Measurements from ENCODE around the gene FKBP1A. TPM values are rescaled to one million over a fixed set of nuclear protein-coding genes. Genes with fewer than 3 reads are reported as not detected.
"Not testable (repeated sequence)": the region's sequence is repeated elsewhere in the genome, so short reads cannot be mapped to it uniquely, and the experiment has no call there.

FKBP1A gene
- total RNA-seq, 1 donor from 2014 or later: 131 TPM

DNA sequence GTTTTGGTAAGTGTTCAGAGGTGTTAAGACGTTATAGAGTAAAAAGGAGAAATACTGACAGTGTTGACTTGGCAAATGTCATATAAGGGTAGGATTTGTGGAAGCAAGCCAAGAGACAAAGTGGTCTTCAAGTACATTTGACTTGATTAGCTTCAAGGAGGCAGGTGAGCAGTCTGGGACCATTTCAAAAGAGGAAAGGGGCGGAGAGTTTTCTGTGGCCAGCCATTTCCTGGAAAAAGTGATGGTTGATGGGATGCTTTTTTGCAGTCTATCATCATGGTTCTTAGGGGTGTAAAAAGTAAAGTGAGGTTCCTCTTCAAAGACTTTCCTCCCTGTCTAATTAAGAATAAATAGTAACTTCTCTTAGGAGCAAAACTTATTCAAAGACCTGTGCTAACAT, 28.7 kb downstream of the FKBP1A start:
- no peak for DNase-seq (ENCODE audit: low read depth)

DNA sequence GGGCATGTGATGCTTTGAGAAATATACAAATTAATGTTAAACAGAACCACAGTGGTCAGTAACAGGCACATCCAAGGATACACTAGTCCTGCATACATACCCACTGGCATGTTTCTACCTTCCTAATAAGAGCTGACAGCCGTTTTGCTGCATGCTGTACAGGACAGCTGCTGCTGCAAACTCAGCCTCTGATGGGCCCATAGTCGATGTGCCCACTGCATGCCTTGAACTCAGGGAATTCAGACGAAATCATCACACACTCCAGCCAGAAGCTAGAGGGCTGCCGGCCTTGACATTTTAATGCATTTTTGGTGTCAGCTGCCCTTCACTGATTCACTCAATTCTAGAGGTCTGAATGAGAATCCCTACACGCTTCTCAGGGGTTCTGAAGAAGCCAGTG, 29.3 kb downstream of the FKBP1A start:
- DNase-seq (ENCODE audit: low read depth): no peak

DNA sequence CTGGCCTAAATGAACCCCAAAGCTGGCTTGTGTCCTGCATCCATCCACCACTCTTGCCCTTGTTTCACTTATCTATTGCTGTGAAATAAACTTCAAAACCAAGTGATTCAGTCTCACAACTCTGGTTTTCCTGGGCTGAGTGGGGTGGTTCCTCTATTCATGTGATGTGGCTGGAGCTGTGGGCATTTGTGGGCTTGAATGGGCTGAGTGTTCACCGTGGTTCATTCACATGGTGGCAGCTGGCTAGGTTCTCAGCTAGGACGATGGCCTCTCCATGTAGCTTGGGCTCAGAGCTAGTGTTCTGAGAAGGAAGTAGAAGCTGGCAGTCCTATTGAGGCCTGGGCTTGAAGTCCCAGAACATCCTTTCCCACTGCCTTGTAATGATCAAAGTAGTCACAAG, 30.4 kb downstream of the FKBP1A start:
- DNase-seq (ENCODE audit: low read depth): no peak

DNA sequence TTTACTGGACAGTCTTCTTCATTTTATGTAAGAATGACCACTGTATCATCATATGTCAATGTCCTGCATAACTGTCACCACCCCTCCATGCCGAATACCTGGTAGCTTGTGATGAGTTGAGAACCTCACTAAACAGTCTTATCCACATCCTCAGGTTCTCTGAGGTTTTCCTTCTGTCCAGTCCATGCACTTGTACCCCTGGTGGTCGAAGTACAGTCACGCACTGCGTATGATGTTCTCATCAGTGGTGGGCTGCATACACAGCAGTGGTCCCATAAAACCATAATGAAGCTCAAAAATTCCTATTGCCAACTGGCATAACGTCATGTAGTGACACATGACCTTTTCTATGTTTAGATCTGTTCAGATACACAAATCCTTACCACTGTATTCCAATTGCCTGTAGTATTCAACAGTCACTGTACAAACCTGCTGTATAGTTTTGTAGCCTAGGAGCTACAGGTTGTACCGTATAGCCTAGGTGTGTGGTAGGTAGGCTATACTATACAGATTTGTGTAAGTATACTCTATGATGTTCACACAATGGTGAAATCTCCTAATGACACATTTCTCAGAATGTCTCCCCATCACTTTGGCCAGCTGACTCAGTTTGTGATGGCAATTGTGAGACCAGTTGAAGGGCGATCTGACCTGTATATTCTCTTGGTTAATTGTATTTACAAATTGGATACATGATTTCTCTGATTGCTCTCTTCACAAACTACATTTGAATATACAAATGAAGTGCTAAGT, 32.6 kb downstream of the FKBP1A start:
- DNase-seq (ENCODE audit: low read depth): no peak

DNA sequence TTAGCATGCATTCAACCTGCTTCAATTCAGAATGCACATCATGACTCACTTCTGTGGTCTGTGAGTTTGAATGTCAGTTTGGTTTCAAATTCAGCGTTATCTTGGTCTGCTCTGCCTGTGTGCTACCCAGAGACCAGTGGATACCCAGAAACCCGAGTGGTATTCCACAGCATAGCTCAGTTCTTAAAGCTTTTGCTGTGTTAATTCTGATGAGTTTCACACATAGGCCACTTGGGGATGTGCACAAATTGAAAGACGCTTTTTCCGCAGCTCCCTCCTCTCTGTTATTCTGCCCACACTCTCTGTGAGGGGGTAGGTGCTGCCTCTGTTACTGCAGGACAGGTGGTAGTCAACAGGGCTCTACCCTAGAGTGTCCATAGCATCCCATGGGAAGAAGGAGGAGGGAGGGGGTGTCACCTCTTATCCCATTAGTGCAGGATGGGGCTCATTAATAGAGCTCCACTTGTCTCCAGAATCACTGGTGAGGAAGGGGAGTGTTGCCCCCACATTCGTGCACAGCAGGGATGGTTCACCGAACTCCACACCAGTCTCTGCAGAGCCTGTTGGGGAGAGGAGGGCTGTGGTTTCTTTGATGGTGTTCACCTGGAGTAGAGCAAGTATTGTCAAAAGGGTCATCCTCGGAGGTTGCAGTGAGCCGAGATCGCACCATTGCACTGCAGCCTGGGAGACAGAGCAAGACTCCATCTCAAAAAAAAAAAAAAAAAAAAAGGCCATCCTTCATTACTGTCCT, 34.8 kb downstream of the FKBP1A start:
- DNase-seq (ENCODE audit: low read depth): peak; percentile 36

DNA sequence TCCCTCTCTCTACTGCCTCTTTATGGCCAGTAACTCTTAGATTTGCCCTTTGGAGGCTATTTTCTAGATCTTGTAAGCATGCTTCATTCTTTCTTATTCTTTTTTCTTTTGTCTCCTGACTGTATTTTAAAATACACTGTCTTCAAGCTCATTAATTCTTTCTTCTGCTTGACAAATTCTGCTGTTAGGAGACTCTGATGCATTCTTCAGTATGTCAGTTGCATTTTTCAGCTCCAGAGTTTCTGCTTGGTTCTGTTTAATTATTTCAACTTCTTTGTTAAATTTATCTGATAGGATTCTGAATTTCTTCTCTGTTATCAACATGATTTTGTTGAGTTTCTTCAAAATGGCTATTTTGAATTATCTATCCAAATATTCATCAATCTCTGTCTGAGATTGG, 38.9 kb downstream of the FKBP1A start:
- no peak for DNase-seq (ENCODE audit: low read depth)

DNA sequence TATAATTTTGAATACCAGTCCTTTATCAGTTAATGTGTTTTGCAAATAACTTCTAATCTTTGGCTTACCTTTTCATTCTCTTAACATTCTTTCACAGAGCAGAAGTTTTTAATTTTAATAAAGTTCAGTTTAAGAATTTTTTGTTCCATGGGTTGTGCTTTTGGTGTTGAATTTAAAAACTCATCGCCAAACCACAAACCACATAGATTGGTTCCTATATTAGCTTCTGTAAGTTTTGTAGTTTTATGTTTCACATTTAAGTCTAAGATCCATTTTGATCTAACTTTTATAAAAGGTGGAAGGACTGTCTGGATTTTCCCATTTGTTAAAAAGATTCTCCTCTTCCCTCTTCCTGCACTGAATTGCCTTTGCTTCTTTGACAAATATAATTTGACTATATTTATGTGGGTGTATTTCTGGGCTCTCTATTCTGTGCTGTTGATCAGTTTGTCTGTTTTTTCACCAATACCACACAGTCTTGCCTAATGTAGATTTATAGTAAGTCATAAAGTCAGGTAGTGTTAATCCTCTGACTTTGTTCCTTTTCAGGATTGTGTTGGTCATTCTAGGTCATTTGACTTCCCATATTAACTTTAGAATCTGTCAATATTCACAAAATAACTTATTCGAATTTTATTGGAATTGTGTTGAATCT, 46.4 kb downstream of the FKBP1A start:
- no peak for DNase-seq (ENCODE audit: low read depth)

DNA sequence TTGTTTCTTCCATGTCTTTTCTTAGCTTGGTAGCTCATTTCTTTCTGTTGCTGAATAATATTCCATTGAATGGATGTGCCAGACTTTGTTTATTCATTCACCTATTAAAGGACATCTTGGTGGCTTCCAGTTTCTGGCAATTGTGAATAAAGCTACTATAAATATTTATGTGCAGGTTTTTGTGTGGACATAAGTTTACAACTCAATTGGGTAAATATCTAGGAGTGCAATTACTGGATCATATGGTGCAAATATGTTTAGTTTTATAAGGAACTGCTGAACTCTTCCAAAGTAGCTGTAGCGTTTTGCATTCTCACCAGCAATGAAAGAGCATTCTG, 47.1 kb downstream of the FKBP1A start:
- DNase-seq (ENCODE audit: low read depth): no peak

DNA sequence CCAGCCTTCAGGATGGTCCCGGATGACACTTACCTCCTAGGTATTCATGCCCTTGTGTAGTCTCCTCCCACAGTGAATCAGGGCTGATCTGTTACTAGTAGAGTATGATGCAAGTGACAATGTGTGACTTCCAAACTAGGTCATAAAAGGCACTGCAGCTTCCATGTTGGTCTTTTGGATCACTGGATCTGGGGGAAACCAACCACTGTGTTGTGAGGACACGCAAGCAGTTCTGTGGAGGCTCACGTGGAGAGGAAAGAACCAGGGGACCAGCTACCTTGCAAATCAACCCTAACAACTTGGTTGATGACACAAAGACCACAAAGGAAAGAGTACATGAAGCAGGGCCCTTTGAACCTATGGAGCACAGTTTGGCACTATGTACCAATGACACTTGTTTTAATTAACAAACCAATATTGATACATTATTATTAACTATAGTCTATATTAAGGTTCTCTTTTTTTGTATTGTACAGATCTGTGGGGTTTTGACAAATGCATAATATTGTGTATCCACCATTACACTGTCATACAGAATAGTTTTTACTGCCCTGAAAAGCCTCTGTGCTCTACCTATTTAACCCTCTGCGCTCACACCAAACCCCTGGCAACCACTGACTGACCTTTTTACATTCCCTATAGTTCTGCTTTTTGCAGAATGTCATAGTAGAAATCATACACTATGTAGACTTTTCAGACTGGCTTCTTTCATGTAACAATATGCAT, 47.7 kb downstream of the FKBP1A start:
- no peak for DNase-seq (ENCODE audit: low read depth)

DNA sequence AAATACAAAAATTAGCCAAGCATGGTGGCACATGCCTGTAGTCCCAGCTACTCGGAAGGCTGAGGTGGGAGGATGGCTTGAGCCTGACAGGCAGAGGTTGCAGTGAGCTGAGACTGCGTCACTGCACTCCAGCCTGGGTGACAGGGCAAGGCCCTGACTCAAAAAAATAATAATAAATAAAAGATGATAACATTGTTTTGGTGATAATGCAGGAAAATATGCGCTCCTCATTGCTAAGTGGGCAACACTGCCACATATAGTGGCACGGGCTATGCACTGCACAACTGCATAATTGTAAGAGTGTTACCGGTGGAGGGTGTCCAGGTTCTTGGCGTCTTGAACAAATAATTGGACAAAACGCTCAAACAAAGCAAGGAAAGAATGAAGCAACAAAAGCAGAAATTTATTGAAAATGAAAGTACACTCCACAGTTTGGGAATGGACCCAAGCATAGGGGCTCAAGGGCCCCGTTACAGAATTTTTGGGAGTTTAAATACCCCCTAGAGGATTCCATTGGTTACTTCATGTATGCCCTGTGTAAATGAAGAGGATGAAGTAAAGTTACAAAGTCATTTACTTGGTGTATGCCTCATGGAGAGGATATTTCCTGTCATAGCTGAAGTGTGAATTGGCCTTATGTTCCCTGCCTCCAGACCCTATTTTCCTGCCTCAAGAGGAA, 49.3 kb downstream of the FKBP1A start:
- not testable (repeated sequence) for DNase-seq (ENCODE audit: low read depth)

DNA sequence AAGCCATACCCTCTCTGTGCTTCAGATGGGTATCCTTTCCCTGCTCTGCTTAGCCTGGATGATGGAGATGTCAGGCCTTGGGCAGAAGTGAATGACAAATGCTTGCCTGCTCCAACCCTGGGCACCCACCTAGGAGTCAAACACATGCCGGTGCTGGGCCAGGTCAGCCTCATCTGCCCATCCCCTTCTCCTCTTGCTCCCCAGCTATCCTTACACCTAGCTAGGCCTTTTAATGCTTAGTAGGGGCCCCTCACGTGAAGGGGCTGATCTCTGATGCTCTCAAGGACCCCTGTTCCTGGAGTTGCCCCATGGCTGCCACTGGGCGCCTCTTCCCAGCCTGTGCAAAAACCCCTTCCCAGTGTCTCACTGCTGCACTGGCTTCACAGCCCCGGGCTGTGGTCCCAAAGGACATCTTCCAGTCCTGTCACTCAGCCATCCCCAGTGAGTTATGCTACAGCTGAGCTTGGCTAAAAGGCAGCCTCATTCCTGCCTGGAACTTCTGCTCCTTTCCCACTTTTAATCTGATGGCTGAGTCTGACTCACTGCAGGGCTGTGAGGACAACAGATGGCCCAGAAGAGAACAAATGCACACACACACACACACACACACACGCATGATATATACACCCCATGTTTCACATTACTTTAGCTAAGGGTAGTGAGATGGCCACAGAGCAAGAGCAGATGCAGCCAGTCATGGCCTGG, 51.1 kb downstream of the FKBP1A start:
- DNase-seq (ENCODE audit: low read depth): no peak

DNA sequence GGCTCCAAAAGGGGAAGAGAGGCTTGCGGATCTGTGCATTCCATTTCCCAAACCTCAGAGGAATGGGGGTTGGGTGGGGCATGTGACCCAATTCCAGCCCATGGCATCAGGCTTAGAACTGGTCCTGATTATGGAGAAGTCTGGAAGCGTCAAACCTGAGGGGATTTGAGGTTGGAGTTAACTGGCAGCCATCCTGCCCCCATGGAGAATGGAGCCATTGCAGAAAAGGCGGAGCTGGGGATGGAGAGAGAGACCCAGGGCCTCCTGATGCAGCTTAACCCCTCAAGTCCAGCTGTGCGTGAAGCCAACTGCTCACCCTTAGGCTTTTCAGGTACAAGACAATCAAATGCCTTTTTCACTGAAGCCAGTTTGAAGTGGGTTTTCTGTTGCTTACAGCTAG, 54.1 kb downstream of the FKBP1A start:
- no peak for DNase-seq (ENCODE audit: low read depth)

DNA sequence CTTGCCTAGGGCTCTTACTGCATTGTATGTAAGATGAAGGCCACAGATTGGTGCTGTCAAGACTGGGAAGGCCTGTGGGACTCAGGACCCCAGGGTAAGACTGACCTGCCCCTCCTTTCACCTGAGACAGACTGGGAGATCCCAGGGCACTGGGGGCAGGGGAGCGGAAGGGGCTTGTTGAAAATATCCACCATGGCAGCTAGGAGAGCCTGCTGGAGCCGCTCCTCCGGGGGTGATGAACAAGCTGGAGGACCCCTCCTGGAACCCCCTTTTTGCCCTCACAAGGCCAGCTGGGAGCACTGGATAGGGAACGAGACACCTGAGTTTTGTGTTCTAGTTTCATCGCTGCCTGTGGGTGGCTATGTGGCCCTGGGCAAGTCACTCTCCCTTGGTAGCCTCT, 54.8 kb downstream of the FKBP1A start:
- no peak for DNase-seq (ENCODE audit: low read depth)

DNA sequence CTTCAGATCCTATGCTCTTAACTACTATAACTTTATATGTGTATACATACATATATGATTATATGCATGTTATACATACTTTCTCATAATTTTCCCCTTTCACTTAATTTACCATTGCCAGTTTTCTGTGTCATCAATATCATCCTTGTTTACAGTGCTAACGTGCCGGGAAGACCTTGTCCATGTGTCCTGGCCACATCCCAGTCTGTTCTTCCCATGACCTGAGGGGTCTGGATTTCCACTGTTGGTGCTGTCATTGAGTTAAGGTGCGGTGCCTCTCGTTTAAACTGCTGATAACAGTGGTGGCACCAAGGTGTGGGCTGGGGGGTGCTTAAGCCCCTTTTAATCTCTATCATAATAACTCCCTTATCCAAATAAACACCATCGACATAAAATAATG, 55.4 kb downstream of the FKBP1A start:
- no peak for DNase-seq (ENCODE audit: low read depth)

DNA sequence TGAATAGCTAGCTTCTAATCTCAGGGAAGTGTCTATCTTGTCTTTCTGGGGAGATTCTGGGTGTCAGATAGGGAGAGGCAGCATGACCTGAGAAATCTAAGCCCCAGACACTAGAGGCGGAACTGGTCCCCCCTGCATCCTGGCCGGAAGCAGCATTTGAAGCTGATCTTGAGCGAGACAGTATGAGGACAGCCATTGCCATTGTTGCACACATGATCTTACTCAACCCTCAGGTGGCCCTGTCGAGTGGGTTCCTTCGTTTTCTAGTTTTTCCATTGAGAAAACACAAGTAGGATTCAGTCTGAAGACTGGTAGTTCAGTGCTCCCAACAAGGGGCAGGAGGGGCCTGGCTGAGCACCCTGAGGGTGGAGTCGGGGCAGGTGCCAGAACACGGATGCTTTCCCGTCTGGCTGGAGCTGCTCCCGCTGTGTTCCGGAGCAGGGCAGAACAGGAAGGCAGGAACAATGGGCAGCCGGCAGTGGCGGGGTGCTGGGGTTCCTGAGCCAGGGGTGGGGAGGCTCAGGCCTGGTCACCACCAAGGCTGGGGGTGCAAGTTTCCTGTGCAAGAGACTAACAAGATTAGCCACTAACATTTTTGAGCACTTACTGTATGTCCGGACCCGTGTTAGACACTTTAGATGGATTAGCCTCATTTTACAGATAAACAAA, 56.0 kb downstream of the FKBP1A start:
- no peak for DNase-seq (ENCODE audit: low read depth)

DNA sequence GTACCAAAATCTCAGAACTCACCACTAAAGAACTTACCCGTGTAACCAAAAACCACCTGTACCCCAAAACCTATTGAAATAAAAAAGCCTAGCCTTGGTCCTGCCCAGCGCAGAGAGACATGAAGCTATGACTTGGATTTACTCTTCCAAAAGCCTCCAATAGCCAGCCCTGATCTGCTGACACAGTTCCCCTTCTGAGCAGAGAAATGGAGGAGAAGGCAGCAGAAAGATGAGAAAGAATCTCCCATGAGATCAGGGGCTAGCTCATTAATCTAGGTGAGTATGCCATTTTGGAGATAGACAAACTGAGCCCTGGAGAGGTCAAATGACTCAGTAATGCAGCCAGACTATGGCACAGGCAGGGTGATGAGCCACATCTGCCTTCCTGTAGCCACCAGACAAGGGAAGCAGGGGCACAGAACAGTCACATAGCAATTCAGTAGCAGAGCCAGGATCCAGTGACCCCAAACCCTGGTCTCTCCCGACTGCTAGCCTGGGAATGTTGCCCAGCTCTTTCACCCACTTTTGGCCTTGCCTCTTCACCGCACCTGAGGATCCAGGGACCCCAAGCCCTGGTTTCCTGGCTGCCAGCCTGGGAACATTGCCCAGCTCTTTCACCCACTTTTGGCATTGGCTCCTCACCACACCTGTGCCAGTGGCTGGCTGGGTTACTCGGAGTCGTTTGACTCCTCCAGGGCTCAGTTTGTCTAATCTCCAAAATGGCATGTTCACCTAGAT, 56.7 kb downstream of the FKBP1A start:
- no peak for DNase-seq (ENCODE audit: low read depth)

DNA sequence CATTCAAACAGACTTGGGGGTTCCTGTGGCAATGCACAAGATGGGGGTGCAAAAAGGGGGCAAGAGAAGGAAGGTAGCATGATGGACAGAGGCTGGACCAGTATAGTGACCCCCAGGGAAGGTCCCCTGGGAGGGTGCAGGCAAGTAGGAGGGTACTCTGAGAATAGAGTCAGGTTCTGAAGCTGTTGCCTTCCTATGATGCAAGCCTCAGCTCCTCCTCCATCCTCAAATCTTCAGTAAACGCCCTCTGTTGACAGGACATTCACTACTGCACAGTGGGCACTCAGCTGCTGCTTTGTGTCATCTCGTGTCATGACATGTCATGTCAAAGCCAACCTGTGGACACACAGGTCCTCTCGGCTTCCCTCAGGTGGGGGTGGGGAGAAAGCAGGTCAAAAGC, 58.1 kb downstream of the FKBP1A start:
- no peak for DNase-seq (ENCODE audit: low read depth)

DNA sequence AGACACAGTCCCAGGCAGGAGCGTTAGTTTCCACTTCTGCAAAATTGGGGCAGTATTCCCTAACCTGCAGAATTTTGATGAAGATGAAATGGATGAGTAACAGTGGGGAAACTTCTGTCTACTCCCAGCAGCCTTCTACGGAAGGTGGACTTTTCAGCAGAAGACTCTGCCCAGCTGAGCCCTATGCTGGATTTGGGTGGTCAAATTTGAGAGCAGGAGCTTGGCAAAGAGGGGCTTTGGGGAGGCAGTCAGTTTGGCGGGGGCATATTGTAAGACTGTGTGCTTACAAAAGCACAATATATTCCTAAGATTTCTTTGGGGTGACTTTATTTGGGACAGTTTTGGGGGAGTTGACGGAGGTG, 58.5 kb downstream of the FKBP1A start:
- DNase-seq (ENCODE audit: low read depth): no peak

DNA sequence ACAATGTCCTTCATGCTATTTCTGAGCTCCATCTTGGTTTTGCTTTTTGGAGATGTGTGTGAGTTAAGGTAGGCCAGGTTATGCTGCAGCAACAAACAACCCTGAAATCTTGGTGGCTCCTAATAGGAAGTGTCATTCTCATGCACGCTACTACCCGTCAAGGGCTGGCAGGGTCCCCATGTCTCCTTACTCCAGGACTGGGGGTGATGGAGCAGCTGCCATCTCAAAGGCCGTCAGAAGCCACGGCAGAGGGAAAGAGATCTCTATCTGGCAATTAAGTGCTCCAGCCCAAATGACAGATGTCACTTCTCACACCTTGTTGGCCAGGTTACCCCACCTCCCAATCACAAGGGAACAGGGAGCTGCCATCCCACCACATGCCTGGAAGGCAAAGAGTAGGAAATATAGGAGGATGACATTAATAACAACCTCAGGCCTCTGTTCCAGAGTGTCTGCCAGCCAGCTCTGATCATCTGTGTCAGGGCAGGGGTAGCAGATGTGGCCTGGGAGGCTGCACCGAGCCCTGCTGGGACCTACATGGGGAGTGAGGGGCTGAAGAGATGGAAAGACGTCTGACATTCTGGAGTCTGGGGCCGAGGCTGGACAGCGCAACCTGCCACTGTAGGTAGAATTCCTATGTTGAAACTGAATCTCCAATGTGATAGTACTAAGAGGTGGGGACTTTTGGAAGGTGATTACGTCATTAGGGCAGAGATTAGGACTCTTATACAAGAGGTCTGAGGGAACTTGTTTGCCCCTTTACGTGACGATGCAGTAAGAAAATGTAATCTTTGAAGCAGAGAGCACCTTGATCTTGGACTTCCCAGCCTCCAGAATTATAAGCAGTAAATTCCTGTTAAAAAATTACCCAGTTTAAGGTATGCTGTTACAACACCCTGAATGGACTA, 59.1 kb downstream of the FKBP1A start:
- DNase-seq (ENCODE audit: low read depth): no peak
